ENCODE data around the gene ADCK2. TPM values are rescaled to one million over a fixed set of nuclear protein-coding genes. Genes with fewer than 3 reads are reported as not detected.
"Not testable (repeated sequence)": the region's sequence is repeated elsewhere in the genome, so short reads cannot be mapped to it uniquely, and the experiment has no call there.

The ADCK2 gene
- 15.1 TPM for total RNA-seq

GRCh38 chr7:140672382-140673062, at the start of gene ADCK2:
Gene ADCK2 (plus strand): TSS chr7:140672945. CDS start chr7:140673331, 386 bp downstream.
- H3K27me3 ChIP-seq (ENCODE audit: control insufficient read depth in 3 of 3, insufficient read depth in 3 of 3, low read length in 3 of 3) = no peaks in the 10 kb centered on the region
- peak within 1 kb of the TSS; percentile 67 to 83 (median 83) for H3K4me3 ChIP-seq (ENCODE audit: low read length in 3 of 3)
- peaks cover 19 to 33% (median 22%) of the 10 kb centered on the region in 3 donors for H3K4me1 ChIP-seq (ENCODE audit: control insufficient read depth in 3 of 3, insufficient read depth in 3 of 3, low read length in 3 of 3)
- H3K27ac ChIP-seq (ENCODE audit: low read depth, low read length) = peak within 1 kb of the TSS; percentile 12
- no peaks in the 10 kb centered on the region for H3K36me3 ChIP-seq (ENCODE audit: control insufficient read depth in 3 of 3, insufficient read depth in 3 of 3, low read length in 3 of 3)
- peak within 1 kb of the TSS; percentile 68 to 85 (median 77) for H3K9ac ChIP-seq (ENCODE audit: low read depth in 1 of 3, low read length in 3 of 3)
- H3K9me3 ChIP-seq (ENCODE audit: control insufficient read depth in 3 of 3, low read length in 3 of 3) = no peaks in the 10 kb centered on the region

DNA sequence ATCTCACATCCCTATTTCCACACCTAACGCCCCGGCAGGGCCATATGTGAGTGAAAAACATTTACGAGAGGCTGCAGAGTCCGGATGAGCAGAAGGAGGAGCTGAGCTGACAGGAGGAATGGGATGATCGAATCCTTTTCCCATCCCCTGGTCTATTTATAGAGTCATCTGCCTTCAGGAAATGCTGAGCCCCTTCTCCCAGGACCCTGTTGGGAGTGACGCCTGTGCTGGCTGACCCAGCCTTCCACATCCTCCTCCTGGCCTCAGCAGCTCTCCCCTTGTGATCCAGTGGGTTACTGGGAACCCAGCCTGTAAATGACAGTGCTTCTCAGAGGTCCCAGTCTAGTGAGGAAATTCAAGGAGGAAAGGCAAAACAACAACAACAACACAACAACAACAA, 48.8 kb upstream of the ADCK2 start:
- Histone ChIP-seq H3K4me1 (ENCODE audit: control insufficient read depth in 3 of 3, insufficient read depth in 3 of 3, low read length in 3 of 3) (peaks cover 9 to 15% (median 14%) of the 10 kb centered on the region in 3 donors), H3K9ac (ENCODE audit: low read depth in 1 of 3, low read length in 3 of 3) (no peak overlapping the region), H3K27me3 (ENCODE audit: control insufficient read depth in 3 of 3, insufficient read depth in 3 of 3, low read length in 3 of 3) (peaks cover 0 to 7% (median 0%) of the 10 kb centered on the region in 3 donors), H3K36me3 (ENCODE audit: control insufficient read depth in 3 of 3, insufficient read depth in 3 of 3, low read length in 3 of 3) (no peaks in the 10 kb centered on the region), H3K9me3 (ENCODE audit: control insufficient read depth in 3 of 3, low read length in 3 of 3) (no peaks in the 10 kb centered on the region), H3K27ac (ENCODE audit: low read depth, low read length) (peak overlapping the region; percentile 79), H3K4me3 (ENCODE audit: low read length in 3 of 3) (no peak overlapping the region)

DNA sequence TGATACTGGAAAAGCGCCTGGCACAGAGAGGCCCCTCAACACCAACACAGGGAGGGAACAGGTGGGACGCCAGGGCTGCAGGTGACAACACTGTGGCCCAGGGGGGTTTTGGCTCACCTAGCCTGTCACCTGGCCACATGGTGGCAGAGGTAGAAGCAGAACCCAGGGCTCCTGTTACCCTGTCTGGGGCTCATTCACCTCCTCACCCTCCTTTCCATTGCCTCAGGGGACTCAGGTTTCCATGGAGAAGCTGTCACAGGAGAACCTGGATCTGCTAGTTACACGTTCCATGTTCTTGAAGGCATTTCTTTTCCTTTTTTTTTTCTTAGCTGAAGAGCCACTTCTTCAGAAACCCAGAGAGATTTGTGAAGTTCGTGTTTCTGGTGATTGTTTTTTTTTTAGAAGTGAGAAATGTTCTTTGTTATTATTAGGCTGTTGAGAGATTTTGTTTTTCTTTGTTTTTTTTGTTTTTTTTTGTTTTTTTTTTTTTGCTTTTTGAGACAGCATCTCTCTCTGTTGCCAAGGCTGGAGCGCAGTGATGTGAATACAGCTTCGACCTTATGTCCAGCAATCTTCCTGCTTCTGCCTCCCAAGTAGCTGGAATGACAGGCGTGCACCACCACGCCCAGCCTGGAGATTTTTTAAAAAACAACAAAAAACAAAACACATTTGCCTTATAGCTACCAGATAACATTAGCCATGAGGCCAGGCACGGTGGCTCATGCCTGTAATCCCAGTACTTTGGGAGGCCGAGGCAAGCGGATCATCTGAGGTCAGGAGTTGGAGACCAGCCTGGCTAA, 48.2 kb upstream of the ADCK2 start:
- Histone ChIP-seq H3K27ac (ENCODE audit: low read depth, low read length) (peak overlapping the region; percentile 79), H3K27me3 (ENCODE audit: control insufficient read depth in 3 of 3, insufficient read depth in 3 of 3, low read length in 3 of 3) (peaks cover 0 to 7% (median 0%) of the 10 kb centered on the region in 3 donors), H3K9me3 (ENCODE audit: control insufficient read depth in 3 of 3, low read length in 3 of 3) (no peaks in the 10 kb centered on the region), H3K36me3 (ENCODE audit: control insufficient read depth in 3 of 3, insufficient read depth in 3 of 3, low read length in 3 of 3) (no peaks in the 10 kb centered on the region), H3K4me1 (ENCODE audit: control insufficient read depth in 3 of 3, insufficient read depth in 3 of 3, low read length in 3 of 3) (peaks cover 9 to 15% (median 14%) of the 10 kb centered on the region in 3 donors), H3K4me3 (ENCODE audit: low read length in 3 of 3) (no peak overlapping the region), H3K9ac (ENCODE audit: low read depth in 1 of 3, low read length in 3 of 3) (no peak overlapping the region)

DNA sequence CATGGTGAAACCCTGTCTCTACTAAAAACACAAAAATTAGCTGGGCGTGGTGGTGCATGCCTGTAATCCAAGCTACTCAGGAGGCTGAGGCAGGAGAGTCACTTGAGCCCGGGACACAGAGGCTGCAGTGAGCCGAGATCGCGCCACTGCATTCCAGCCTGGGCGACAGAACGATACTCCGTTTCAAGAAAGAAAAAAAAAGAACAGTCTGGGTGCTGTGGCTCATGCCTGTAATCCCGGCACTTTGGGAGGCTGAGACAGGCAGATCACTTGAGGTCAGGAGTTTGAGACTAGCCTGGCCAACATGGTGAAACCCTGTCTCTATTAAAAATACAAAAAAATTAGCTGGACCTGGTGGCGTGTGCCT, 47.6 kb upstream of the ADCK2 start:
- peak overlapping the region; percentile 79 for H3K27ac ChIP-seq (ENCODE audit: low read depth, low read length)

DNA sequence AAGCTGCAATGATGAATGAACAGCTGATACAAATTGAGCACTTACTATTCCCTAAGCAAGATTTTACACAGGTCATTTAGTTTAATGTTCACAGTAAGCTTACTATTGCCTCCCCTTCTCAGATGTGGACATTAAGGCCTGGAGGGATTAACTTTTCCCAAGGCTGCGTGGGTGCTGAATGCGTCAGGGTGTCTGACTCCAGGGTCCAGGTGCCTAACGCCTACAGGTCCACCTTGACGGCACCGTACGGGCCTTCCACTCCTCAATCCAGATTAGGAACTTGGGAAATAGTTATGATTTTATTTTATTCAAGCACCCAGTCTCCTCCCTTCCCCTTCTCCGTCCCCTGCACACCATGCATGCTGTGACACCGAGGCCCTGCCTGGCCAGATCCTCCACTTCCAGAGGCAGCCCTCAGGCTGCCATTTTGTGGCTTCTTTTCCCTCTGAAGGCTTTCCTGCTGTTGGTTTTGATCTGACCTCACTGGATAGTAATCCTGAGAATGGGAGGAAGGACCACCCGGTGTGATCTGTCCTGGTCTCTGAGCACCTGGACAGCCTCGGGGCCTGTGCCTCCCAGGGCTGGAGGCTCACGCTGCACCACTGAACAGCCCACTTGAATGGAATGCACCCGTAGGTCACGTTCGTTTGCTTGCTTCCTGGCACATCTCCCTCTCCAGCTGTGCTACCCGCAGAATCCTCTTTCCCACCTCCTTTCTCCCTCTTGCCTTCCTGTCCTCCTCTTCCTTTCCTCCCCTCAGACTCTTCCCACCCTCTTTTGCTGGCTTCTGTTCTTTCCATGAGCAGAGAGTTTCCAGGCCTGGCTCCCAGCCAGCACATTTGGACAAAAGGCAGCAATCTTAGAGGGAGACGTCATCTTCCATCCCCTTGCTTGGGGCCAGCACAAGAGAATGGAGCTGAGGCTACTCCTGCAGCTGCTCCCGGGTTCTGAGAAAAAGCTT, 46.6 kb upstream of the ADCK2 start:
- peaks cover 10 to 19% (median 19%) of the 10 kb centered on the region in 3 donors for H3K4me1 ChIP-seq (ENCODE audit: control insufficient read depth in 3 of 3, insufficient read depth in 3 of 3, low read length in 3 of 3)
- H3K9me3 ChIP-seq (ENCODE audit: control insufficient read depth in 3 of 3, low read length in 3 of 3) = no peaks in the 10 kb centered on the region
- H3K27me3 ChIP-seq (ENCODE audit: control insufficient read depth in 3 of 3, insufficient read depth in 3 of 3, low read length in 3 of 3) = peaks cover 0 to 7% (median 0%) of the 10 kb centered on the region in 3 donors
- no peak overlapping the region for H3K9ac ChIP-seq (ENCODE audit: low read depth in 1 of 3, low read length in 3 of 3)
- H3K4me3 ChIP-seq (ENCODE audit: low read length in 3 of 3) = peak overlapping the region in 2 of 3 donors; percentile 20 to 35
- no peaks in the 10 kb centered on the region for H3K36me3 ChIP-seq (ENCODE audit: control insufficient read depth in 3 of 3, insufficient read depth in 3 of 3, low read length in 3 of 3)
- peak overlapping the region; percentile 73 for H3K27ac ChIP-seq (ENCODE audit: low read depth, low read length)

More for the DNA sequence above, 47.6 kb upstream of the ADCK2 start:
- H3K4me3 ChIP-seq (ENCODE audit: low read length in 3 of 3); H3K9ac ChIP-seq (ENCODE audit: low read depth in 1 of 3, low read length in 3 of 3); H3K36me3 ChIP-seq (ENCODE audit: control insufficient read depth in 3 of 3, insufficient read depth in 3 of 3, low read length in 3 of 3); H3K9me3 ChIP-seq (ENCODE audit: control insufficient read depth in 3 of 3, low read length in 3 of 3); H3K27me3 ChIP-seq (ENCODE audit: control insufficient read depth in 3 of 3, insufficient read depth in 3 of 3, low read length in 3 of 3): not testable (repeated sequence)
- peaks cover 9 to 15% (median 14%) of the 10 kb centered on the region in 3 donors for H3K4me1 ChIP-seq (ENCODE audit: control insufficient read depth in 3 of 3, insufficient read depth in 3 of 3, low read length in 3 of 3)

DNA sequence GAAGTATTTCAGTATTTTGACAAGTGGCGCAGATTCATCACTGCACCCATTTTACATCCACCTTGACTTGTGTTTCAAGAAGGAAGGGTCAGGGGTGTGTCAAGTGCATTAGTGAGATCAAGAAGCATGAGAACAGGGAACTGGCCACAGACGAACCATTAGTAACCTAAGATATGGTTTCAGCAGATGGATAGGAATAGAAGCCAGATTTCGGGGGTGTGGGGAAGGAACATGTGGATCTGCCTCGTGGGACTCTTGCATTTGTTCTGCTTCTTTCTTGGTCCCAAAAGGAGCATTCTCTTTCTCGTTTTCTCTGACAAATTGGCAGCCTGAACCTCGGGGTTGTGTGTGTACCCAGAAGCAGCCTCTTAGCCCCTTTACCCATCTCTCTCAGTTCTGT, 41.7 kb upstream of the ADCK2 start:
- Histone ChIP-seq H3K27me3 (ENCODE audit: control insufficient read depth in 3 of 3, insufficient read depth in 3 of 3, low read length in 3 of 3) (peaks cover 0 to 9% (median 0%) of the 10 kb centered on the region in 3 donors), H3K9ac (ENCODE audit: low read depth in 1 of 3, low read length in 3 of 3) (no peak overlapping the region), H3K4me3 (ENCODE audit: low read length in 3 of 3) (no peak overlapping the region), H3K36me3 (ENCODE audit: control insufficient read depth in 3 of 3, insufficient read depth in 3 of 3, low read length in 3 of 3) (no peaks in the 10 kb centered on the region), H3K9me3 (ENCODE audit: control insufficient read depth in 3 of 3, low read length in 3 of 3) (no peaks in the 10 kb centered on the region), H3K4me1 (ENCODE audit: control insufficient read depth in 3 of 3, insufficient read depth in 3 of 3, low read length in 3 of 3) (peaks cover 26 to 39% (median 30%) of the 10 kb centered on the region in 3 donors), H3K27ac (ENCODE audit: low read depth, low read length) (peak overlapping the region; percentile 47)

DNA sequence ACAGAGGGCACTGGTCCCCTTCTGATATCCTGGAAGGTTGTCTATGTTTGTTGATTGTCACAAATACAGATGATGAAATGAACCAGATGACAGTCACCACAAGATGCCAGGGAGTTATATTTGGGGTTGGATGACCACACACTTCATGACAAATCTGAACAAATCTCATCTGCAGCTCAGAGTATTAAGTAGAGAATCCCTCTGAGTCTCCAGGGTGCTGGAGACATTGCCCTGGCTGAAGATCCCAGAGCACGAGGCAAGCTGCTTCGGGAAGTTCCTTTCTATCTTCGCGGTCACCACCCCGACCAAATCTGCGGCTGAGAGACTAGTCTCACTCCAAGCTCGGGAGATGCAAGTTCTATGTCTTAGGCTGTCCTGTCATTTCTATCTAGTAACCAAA, 41.1 kb upstream of the ADCK2 start:
- H3K9ac ChIP-seq (ENCODE audit: low read depth in 1 of 3, low read length in 3 of 3) = no peak overlapping the region
- no peaks in the 10 kb centered on the region for H3K9me3 ChIP-seq (ENCODE audit: control insufficient read depth in 3 of 3, low read length in 3 of 3)
- H3K27ac ChIP-seq (ENCODE audit: low read depth, low read length) = peak overlapping the region; percentile 47
- peaks cover 22 to 39% (median 28%) of the 10 kb centered on the region in 3 donors for H3K4me1 ChIP-seq (ENCODE audit: control insufficient read depth in 3 of 3, insufficient read depth in 3 of 3, low read length in 3 of 3)
- no peak overlapping the region for H3K4me3 ChIP-seq (ENCODE audit: low read length in 3 of 3)
- no peaks in the 10 kb centered on the region for H3K36me3 ChIP-seq (ENCODE audit: control insufficient read depth in 3 of 3, insufficient read depth in 3 of 3, low read length in 3 of 3)
- H3K27me3 ChIP-seq (ENCODE audit: control insufficient read depth in 3 of 3, insufficient read depth in 3 of 3, low read length in 3 of 3) = peaks cover 0 to 4% (median 0%) of the 10 kb centered on the region in 3 donors

- Histone ChIP-seq H3K27me3 (ENCODE audit: control insufficient read depth in 3 of 3, insufficient read depth in 3 of 3, low read length in 3 of 3) (peaks cover 9 to 28% (median 23%) of the 10 kb centered on the region in 3 donors), H3K36me3 (ENCODE audit: control insufficient read depth in 3 of 3, insufficient read depth in 3 of 3, low read length in 3 of 3) (no peaks in the 10 kb centered on the region), H3K27ac (ENCODE audit: low read depth, low read length) (no peak overlapping the region), H3K4me1 (ENCODE audit: control insufficient read depth in 3 of 3, insufficient read depth in 3 of 3, low read length in 3 of 3) (peaks cover 36 to 52% (median 37%) of the 10 kb centered on the region in 3 donors), H3K4me3 (ENCODE audit: low read length in 3 of 3) (peak overlapping the region in 1 of 3 donors; percentile 35), H3K9me3 (ENCODE audit: control insufficient read depth in 3 of 3, low read length in 3 of 3) (no peaks in the 10 kb centered on the region), H3K9ac (ENCODE audit: low read depth in 1 of 3, low read length in 3 of 3) (no peak overlapping the region)
These were observed 37.4 kb upstream of the ADCK2 start for GRCh38 chr7:140635345-140635744.

GRCh38 chr7:140635816-140636215, 36.9 kb upstream of the ADCK2 start:
- H3K4me3 ChIP-seq (ENCODE audit: low read length in 3 of 3) = peak overlapping the region in 1 of 3 donors; percentile 35

More at GRCh38 chr7:140635816-140636215, 36.9 kb upstream of the ADCK2 start:
- peak overlapping the region in 1 of 3 donors; percentile 25 for H3K9ac ChIP-seq (ENCODE audit: low read depth in 1 of 3, low read length in 3 of 3)
- H3K4me1 ChIP-seq (ENCODE audit: control insufficient read depth in 3 of 3, insufficient read depth in 3 of 3, low read length in 3 of 3) = peaks cover 35 to 49% (median 38%) of the 10 kb centered on the region in 3 donors
- peaks cover 11 to 29% (median 25%) of the 10 kb centered on the region in 3 donors for H3K27me3 ChIP-seq (ENCODE audit: control insufficient read depth in 3 of 3, insufficient read depth in 3 of 3, low read length in 3 of 3)
- no peaks in the 10 kb centered on the region for H3K9me3 ChIP-seq (ENCODE audit: control insufficient read depth in 3 of 3, low read length in 3 of 3)
- no peak overlapping the region for H3K27ac ChIP-seq (ENCODE audit: low read depth, low read length)
- no peaks in the 10 kb centered on the region for H3K36me3 ChIP-seq (ENCODE audit: control insufficient read depth in 3 of 3, insufficient read depth in 3 of 3, low read length in 3 of 3)

Measured in skeletal muscle tissue (tissue), 4 donors.